ENCODE results near the gene KDM4C.
"Not testable (repeated sequence)": the region's sequence is repeated elsewhere in the genome, so short reads cannot be mapped to it uniquely, and the experiment has no call there.

KDM4C gene

DNA sequence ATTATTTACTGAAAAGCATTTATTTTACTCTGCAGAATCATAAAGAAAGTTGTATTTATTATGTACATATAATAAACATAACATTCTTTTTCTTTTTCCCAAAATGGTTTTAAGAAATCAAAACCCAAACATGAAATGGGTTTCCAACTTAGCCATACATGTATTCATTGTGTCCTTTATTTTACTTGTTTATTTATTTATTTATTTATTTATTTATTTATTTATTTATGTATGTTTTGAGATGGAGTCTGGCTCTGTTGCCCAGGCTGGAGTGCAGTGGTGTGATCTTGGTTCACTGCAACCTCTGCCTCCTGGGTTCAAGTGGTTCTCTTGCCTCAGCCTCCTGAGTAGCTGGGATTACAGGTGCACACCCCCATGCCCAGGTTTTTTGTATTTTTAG, 273.2 kb downstream of the KDM4C start:
- DNase-seq (ENCODE audit: low read depth in 1 of 2, low spot score in 1 of 2) = not testable (repeated sequence)

DNA sequence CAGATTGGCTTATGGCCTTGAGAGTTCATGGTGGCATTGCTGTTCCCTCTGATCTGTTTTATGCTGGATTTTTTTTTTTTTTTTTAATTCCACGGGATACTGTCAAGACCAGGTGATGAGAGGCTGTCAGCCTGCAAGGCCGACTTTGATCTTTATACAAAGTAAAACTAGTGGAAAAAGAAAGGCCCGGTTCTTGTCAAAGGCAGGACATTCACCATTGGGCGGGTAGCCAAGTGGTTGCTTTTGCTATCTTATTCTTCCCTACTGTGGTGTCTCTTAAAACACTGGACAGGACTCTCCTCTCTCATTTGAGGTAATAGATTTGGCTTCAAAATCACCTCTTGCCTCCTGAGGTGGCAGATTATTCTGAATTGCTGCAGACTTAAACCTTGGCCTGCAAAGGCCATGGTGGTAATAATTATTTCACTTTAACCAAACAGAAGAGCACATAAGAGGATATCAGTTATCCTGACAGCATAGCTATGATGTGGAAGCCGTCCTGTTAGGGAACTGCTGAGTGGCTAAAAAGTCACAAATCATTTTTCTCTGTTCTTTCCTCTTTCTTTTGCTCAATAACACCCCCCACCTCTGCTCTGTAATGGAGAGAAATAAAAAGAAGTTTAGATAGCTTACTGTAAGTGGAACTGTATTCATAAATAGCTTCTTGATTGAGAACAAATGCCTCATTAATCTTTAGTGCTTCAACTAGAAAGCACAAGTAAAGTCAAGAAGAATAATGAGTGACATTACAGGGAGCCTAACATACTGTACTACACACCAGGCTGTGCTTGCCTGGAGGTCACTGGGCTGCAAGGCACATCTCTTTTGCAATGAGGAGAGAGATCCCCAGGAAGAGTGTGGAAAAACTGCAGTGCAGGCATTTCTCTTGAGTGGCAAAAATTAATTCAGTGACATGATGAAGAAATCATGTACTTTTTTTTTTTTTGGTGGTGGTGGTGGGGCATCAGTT, 275.6 kb downstream of the KDM4C start:
- no peak for DNase-seq (ENCODE audit: low read depth in 1 of 2, low spot score in 1 of 2)

DNA sequence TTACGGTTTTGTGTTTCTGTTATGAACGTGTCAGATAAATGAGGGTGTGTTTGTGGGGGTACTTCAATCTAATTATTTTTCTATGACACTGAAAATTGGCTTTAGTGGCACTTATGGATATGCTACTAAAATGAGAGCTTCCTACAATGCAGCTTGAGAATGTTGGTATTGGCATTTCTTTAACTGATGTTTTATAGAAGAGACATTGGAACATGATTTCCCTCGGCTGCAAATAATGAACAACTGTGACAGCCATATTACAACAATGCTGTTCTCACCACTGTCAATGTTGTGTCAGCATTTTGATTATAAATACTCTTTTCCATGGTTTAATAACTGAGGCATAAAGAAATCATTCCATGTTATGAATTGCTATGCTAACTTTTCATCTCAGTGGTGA, 279.4 kb downstream of the KDM4C start:
- no peak for DNase-seq (ENCODE audit: low read depth in 1 of 2, low spot score in 1 of 2)

DNA sequence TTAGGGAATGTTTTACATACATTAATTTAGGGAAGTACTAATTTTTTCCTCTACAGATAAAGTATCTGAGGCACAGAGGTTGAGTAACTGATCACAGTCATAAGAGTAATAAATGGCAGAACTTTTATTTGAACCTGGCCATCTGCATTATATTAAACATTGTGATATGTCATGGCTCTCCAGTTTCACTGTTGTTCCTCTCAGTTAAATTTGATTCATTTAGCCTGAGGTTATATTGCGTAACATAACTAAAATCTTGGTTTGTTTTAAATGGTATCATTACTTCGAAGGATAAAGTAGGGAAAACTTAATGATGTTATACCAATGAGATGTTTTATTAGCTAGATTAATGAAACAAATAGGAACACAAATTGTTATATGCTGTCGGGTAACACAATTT, 284.4 kb downstream of the KDM4C start:
- no peak for DNase-seq (ENCODE audit: low read depth in 1 of 2, low spot score in 1 of 2)

DNA sequence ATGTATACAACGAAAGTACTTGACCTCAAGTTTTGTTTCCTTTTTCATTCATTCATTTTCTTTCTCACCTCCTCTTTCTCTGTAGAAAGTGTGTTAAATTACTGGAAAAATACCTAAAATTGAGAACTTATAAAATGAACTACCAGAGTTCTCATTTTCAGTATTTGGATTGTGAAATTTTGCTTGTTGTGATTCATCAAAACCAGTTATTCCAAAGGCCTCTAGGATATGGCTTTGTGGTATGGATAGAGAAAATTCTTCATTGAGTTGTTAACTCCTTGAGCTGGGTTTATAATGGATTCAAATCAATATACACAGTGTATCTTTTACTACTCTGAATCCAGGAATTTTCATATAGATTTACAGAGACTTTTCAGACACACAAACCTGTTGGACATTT, 287.6 kb downstream of the KDM4C start:
- no peak for DNase-seq (ENCODE audit: low read depth in 1 of 2, low spot score in 1 of 2)

DNA sequence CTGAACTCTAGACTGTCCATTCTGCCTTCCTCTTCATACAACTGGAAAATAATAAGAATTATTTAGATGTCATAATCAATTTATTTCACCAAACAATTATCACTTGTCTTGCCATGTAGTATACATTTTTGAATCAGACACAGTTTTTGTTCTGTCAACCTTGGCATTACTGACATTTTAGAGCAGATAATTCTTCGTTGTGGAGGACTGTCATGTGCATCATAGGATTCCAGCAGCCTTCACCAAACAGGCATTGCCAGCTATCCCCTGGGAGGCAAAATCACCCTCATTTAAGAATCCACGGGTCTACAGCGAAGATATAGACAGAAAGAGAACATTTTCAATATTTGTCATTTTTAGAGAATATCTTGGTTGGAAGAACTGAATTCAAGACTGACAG, 293.9 kb downstream of the KDM4C start:
- DNase-seq (ENCODE audit: low read depth in 1 of 2, low spot score in 1 of 2) = no peak

DNA sequence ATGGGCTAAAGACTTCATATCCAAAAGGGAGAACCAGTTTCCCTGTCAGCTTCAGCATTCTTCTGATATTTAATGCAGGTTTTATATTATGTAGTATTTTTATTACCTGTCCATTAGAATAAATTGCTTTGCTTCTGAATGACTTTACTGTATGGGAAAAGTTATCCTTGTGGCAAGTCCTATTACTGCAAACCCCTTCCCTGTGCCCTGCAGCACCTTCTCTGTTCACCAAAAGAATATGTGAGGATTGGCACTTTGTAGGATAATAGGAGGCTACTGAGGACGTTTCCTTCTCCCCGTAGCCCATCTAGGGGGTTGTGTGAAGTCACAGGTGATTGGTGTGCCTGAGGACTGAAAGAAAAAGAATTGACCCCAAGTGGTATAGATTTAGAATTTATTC, 296.1 kb downstream of the KDM4C start:
- no peak for DNase-seq (ENCODE audit: low read depth in 1 of 2, low spot score in 1 of 2)

DNA sequence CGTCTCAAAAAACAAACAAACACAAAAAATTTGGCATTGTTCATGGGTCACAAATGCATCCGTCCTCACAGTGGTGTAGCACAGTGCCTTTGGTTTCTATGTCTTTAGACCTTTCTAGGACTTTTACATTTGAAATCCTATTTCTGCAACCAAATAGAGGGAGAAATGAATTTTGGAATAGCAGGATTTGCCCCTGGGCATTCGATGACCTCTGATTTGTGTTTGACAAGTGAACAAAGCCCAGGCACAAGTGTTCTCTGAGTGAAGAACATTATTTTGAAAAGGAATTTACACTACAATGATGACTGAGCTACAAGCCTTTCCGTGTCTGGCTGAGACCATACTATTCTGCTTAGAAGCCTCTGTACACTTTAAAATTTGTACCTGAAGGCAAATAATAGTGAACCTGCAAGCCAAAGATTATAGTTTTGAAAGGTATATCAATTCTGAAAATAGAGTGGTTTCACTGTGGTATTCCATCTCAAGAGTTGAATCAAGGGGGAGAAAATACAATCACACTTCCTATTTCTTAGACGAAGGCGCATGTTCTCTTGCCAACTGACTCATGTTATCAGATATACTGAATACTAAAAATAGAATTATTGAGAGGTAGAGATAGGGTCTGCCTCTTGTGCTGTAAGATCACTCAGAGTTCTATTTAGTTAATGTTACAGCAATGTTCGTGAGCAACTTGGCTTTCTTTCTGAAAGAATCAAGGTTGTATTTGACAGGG, 297.6 kb downstream of the KDM4C start:
- DNase-seq (ENCODE audit: low read depth in 1 of 2, low spot score in 1 of 2) = no peak

DNA sequence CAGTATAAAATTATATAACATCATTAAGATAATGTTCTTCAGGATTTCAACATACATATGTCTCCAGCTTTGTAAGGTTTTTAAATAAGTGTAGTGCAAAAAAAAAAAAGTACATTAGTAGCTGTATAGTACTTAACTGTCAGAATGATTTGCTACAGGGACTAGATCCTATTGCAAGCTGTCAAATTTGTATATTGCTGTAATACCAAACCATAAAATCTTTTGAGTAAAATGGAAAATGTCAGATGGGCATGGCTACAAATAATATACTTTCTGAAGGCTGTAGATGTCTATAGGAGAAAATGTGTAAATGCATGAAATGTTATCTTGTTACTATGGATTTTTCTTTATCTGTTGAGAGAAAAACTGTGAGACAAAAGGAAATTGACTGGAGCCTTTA, 298.5 kb downstream of the KDM4C start:
- DNase-seq (ENCODE audit: low read depth in 1 of 2, low spot score in 1 of 2) = no peak

DNA sequence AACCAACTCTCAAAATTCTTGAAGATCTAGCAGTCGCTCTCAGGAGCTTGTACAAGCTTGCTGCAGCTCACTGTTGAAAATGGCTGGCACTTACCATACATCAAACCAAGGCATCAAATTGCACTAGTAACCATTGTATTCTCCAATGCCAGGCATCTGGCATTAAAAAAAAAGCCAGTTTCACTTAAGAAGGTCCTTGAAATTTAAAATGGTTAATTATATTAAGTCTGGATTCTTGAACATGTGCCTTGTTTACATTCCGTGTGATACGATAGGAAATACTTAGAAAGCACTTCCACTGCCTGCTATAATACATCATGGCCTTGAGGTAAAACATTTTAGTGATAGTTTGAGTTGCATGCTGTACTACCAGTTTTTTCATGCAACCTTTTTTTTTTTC, 300.7 kb downstream of the KDM4C start:
- DNase-seq (ENCODE audit: low read depth in 1 of 2, low spot score in 1 of 2) = no peak

DNA sequence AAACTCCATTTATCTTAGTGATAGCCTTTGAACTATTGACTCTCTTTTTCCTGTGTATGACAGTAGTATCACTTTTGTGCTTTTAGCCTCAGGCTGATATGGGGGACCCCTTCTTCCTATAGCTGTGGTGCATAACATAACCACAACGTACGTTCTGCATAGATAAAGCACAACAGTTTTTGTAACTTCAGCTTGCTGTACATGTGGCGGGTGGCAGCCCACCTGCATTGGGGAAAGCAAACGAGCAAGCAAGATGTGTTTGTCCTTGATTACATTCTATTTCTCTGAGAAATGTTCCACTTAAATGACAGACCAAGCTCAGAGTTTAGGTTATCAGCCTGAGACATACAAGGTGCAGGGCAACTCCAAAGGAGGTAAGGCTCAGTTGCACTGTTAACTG, 309.4 kb downstream of the KDM4C start:
- DNase-seq (ENCODE audit: low read depth in 1 of 2, low spot score in 1 of 2) = no peak

DNA sequence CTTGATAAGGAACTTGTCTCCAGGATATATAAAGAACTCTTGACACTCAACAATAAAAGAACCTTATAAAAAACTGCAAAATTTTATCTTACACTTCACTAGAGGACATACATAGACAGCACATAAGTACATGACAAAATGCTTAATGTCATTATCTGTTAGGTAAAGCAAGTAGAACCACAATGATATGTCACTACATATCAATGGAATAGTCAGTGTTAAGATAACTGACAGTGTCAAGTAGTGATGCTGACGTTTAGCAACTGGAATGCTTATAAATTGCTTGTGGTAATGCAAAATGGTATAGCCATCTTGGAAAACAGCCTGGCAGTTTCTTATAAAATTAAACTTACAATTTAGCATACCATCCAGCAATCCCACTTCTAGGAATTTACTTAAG, 314.1 kb downstream of the KDM4C start:
- no peak for DNase-seq (ENCODE audit: low read depth in 1 of 2, low spot score in 1 of 2)

DNA sequence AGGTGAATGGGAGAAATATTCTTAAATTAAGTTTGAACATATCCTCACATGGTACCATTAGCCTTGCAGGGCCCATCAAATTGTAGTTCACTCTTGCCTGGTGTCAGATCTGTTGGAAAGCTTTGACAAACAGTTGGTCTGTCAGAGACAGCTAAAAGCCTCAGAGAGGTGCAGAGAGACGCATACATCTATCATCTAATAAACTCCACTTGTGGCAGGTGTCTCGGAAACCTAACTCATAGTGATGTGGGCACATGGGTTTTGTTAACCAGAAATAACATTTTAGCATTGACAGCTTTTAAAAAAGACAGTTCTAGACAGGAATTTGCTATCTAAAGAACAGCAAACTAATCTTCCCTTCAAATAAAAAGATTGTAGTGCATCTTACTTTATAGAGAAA, 315.9 kb downstream of the KDM4C start:
- DNase-seq (ENCODE audit: low read depth in 1 of 2, low spot score in 1 of 2) = no peak

DNA sequence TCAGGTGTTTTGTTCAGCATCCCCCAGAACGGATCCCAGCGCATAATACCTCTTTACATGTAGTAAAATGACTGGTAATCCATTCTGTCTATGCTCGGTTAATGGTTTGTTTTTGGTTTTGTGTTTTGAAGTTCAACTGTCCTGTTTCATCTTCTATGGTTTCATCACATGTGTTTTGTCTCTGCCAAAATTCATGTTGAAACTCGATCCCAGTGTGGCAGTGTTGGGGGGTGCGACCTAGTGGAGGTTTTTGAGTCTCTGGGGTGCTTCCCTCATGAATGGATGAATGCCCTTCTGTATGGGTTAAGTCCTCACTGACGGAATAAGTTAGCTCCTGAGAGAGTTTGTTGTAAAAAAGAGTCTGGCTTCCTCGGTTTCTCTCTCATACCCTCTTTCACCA, 317.4 kb downstream of the KDM4C start:
- no peak for DNase-seq (ENCODE audit: low read depth in 1 of 2, low spot score in 1 of 2)

DNA sequence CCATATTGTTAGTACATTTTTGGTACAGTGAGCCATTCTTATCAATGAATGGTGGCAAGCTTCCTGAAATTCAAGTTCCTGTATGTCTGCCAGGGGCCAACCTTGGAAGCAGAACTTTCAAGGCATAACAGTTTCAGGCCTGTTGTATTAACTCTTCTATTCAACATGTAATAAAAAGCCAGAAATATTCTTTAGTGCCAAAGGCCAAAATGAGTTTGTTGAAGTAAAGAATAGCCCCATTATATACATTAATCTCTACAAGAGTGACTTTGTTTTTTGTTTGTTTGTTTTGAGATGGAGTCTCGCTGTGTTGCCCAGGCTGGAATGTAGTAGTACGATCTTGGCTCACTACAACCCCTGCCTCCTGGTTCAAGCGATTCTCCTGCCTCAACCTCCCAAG, 321.3 kb downstream of the KDM4C start:
- no peak for DNase-seq (ENCODE audit: low read depth in 1 of 2, low spot score in 1 of 2)

DNA sequence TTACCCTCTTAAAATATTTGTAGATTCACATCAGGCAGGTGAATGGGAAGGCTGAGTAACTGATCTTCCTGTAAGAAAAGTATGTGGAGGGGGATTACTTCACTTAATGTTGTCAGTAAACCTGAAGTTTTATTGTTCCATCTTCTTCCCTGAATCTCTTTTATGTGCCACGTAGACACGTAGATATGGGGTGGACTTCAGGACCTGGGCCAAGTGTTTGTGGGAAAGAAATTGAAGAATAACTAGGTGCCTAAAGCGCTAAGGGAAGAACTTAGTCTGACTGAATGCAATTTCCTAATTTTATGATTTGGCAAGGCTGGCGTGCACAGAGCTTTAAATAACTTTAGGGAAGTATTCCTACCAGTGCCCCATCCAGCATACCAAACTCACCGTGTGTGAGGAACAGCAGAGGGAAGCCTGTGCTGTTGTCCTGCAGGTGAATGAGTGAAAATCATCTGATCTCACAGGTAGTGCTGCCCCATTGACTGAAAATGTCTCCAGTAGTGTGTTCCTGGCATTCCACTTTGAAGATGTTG, 323.4 kb downstream of the KDM4C start:
- DNase-seq (ENCODE audit: low read depth in 1 of 2, low spot score in 1 of 2) = no peak

DNA sequence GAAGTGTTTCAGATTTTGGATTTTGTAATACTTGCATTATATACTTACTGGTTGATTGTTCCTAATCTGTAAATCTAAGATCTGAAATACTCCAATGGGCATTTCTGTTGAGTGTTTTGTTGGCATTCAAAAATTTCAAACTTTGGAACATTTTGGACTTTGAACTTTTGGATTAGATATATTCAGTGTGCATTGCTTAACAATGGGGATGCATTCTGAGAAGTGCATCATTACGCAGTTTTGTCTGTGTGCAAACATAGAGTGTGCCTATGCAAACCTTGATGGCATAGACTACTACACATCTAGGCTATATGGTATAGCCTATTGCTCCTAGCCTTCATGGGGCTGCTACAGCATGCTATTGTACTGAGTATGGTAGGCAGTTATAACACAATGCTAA, 325.4 kb downstream of the KDM4C start:
- no peak for DNase-seq (ENCODE audit: low read depth in 1 of 2, low spot score in 1 of 2)

DNA sequence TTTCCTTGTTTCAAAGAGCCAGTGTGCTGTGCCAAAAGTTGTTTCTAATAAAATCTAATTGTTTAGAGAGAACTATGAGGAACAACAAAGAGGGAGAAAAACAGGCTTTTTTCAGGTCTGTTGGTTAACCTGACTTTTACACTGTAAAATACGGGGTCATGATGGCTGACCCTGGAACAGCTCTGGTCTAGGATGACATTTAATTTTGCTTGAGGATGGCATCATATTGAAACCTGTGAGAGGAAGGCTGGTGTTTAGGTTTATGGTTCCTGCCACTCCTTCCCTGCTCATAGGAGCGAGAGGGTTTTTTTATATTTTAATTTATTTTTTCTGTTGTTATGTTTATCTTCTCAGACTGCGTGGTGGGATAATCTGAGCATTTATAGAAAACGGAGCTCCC, 327.6 kb downstream of the KDM4C start:
- no peak for DNase-seq (ENCODE audit: low read depth in 1 of 2, low spot score in 1 of 2)

DNA sequence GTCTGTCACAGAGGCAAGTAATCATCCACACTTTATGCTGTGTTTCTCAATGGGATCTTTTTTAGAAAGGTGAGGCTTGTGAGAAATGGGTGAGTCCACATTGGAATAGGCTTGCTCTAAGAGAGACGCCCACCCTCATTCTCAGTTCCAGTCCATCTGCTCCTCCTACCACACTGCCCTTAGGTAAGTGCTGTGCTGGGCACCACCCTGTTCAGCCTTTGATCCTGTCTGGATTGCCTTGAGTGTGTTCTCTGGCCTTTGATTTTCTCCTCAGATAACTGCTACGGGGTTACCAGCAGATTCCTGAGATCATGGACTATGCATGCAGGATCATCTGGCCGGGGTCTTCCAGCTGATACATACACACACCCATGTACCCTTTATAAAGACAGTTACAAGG, 328.6 kb downstream of the KDM4C start:
- no peak for DNase-seq (ENCODE audit: low read depth in 1 of 2, low spot score in 1 of 2)

DNA sequence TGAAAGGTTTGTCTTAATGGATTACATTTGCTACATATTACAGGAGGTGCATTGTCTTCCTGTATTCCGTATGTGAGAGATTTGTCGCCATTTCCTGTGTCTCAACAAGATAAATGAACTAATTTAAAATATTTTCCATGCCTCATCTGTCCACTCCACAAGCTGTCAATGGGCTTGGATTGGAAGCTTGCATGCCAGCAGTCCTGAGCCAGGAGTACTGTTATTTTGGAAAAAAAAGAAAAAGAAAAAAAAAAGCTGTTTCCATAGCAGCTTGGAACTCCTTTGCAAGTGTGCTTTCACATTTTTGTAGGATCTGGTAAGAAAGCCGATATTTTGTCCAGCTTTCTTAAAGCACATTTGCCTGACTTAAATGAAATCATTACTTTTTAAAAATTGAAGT, 330.8 kb downstream of the KDM4C start:
- DNase-seq (ENCODE audit: low read depth in 1 of 2, low spot score in 1 of 2) = no peak

DNA sequence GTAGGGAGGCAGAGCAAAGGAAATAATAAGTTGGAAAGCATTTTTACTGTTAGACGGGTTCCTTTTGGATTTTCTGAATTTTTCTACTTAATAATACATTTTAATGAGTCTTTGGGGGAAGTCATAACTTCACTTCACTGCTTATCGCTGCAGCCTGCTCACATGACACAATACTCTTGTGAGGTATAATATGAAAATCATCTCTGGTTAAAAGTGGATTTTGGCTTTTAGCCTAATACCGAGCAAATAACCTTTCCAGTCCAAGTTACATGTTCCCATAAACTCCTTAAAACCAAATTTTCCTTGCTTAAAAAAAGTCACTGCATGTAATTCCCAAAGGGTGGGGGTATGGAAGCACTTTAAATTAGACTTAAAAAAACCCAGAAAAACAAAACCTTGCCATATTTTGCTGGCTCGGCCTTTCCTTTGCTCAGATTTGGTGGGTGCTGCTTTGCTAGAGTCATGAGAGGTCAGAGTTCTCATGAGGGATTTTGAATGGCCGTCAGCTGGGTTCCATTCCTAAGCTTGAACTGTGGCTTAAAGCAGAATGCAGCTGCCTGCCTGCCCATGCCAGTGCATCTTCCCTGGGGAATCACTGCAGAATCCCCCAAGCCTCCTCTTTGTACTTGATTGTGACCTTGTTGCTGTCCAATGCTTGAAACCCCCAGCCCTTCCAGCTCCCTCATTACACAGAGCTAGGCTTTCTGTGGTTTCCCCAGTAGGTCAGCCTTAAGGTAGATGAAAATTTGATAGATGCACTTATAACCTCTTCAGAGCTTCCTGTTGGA, 331.8 kb downstream of the KDM4C start:
- DNase-seq (ENCODE audit: low read depth in 1 of 2, low spot score in 1 of 2) = no peak

Data from activated T-helper 1 cell treated with anti-CD3 and anti-CD28 coated beads, Interleukin-2, amount 50 U/mL, for 16 hours (primary cell).